ENCODE measurements around the gene RPS6KA2. TPM values are rescaled to one million over a fixed set of nuclear protein-coding genes. Genes with fewer than 3 reads are reported as not detected.

RPS6KA2 gene
- total and polyA plus RNA-seq, 2 donors (not counting 1 experiment from before 2014, with no cell fraction given): 2.2 to 16.0 TPM

- no peak overlapping the region for H3K4me3 ChIP-seq (ENCODE audit: control extremely low read depth in 1 of 5, extremely low read depth in 1 of 5, insufficient read depth in 1 of 5, low read depth in 2 of 5, low read length in 4 of 5)
- Mint-ChIP-seq H3K4me3 (no peak overlapping the region), H3K4me1 (no peaks in the 10 kb centered on the region), H3K27ac (no peak overlapping the region), H3K9me3 (ENCODE audit: insufficient read depth) (no peaks in the 10 kb centered on the region), H3K27me3 (peaks cover 4% of the 10 kb centered on the region)
- no peaks in the 10 kb centered on the region for H3K36me3 ChIP-seq (replicated peaks in 1 of 2; ENCODE audit: control extremely low read depth in 1 of 2, control insufficient read depth in 1 of 2, extremely low read depth in 1 of 2, insufficient read depth in 2 of 2, low read length in 1 of 2)
- peaks cover 0 to 6% (median 0%) of the 10 kb centered on the region in 4 experiments for H3K27me3 ChIP-seq (replicated peaks in 1 of 4; ENCODE audit: control extremely low read depth in 1 of 4, control insufficient read depth in 3 of 4, insufficient read depth in 4 of 4, low read length in 3 of 4)
- no peak overlapping the region for H3K27ac ChIP-seq (ENCODE audit: low read length in 2 of 2)
- ChIA-PET CTCF (no interaction called here), POLR2A (no interaction called here)
- ATAC-seq (ENCODE audit: low read depth): no peak
- intact Hi-C loops (cut with micrococcal nuclease): no loop called here
- H3K4me2 ChIP-seq (replicated peaks; ENCODE audit: low read depth, low read length, poor library complexity, severe bottlenecking): no peak overlapping the region
- no peak overlapping the region for H2AFZ ChIP-seq (ENCODE audit: insufficient read depth, low read depth, low read length, poor library complexity, severe bottlenecking)
- TF ChIP-seq CTCF (IDR thresholded peaks at IDR 0.05) (no peak), EZH2 (IDR thresholded peaks at IDR 0.05; ENCODE audit: borderline replicate concordance, insufficient read depth, low read depth, low read length, poor library complexity, severe bottlenecking) (no peak)
- H4K20me1 ChIP-seq (ENCODE audit: control insufficient read depth, insufficient read depth, low read length, poor library complexity, severe bottlenecking): no peaks in the 10 kb centered on the region
- H3K4me1 ChIP-seq (ENCODE audit: control insufficient read depth in 2 of 2, insufficient read depth in 2 of 2, low read length in 2 of 2): no peaks in the 10 kb centered on the region
- H3K79me2 ChIP-seq (ENCODE audit: control insufficient read depth, insufficient read depth, low read length): no peaks in the 10 kb centered on the region
- peaks cover 0 to under 1% (median 0%) of the 10 kb centered on the region in 3 donors for H3K9me3 ChIP-seq (ENCODE audit: control extremely low read depth in 1 of 3, control insufficient read depth in 2 of 3, insufficient read depth in 1 of 3, low read length in 2 of 3)
- no peak for DNase-seq
- 94% methylated on average over 12 of the region's 12 CpGs for WGBS (ENCODE audit: insufficient coverage)
- no peak overlapping the region for H3K9ac ChIP-seq (ENCODE audit: low read length)
These were observed 60.7 kb downstream of the RPS6KA2 start for GRCh38 chr6:166566026-166567011.

All from B cell (primary cell).